Neural progenitor cell (in vitro differentiated cells): Measurements from ENCODE around the gene C1QTNF6. TPM values are rescaled to one million over a fixed set of nuclear protein-coding genes. Genes with fewer than 3 reads are reported as not detected.

Experiments used
- DNase-seq: peaks from one replicate; pipeline ENCODE4 v3.0.0-alpha.2; 2016; ENCODE audit warnings: low spot score
- H2AFZ ChIP-seq: fragments of 200-600 bp; sonication (generic); replicated peaks from 2 replicates; pipeline ENCODE4 v1.6.1; 2016; ENCODE audit warnings: antibody characterized with exemption
- H3F3A ChIP-seq: fragments of 200-600 bp; sonication (generic); 2 replicates; pipeline ENCODE4 v1.6.1; 2016; ENCODE audit warnings: antibody characterized with exemption, low read depth
- H3K27ac ChIP-seq: fragments of 200-600 bp; sonication (generic); 2 replicates; pipeline ENCODE4 v1.5.1; 2016; ENCODE audit warnings: mild to moderate bottlenecking
- H3K27me3 ChIP-seq: fragments of 200-600 bp; sonication (generic); 2 replicates; pipeline ENCODE4 v1.6.1; 2016; ENCODE audit warnings: mild to moderate bottlenecking, moderate library complexity
- H3K36me3 ChIP-seq: fragments of 200-600 bp; sonication (generic); 2 replicates; pipeline ENCODE4 v1.5.1; 2016
- H3K4me1 ChIP-seq: fragments of 200-600 bp; sonication (generic); 2 replicates; pipeline ENCODE4 v1.6.1; 2016; ENCODE audit warnings: mixed run types
- H3K4me2 ChIP-seq: fragments of 200-600 bp; sonication (generic); 2 replicates; pipeline ENCODE4 v1.6.1; 2016
- H3K4me3 ChIP-seq: fragments of 200-600 bp; sonication (generic); 2 replicates; pipeline ENCODE4 v1.5.1; 2016
- H3K79me2 ChIP-seq: fragments of 200-600 bp; sonication (generic); 2 replicates; pipeline ENCODE4 v1.6.1; 2016; ENCODE audit warnings: low read depth
- H3K9ac ChIP-seq: fragments of 200-600 bp; sonication (generic); 2 replicates; pipeline ENCODE4 v1.6.1; 2016
- H3K9me3 ChIP-seq: fragments of 200-600 bp; sonication (generic); 2 replicates; pipeline ENCODE4 v1.5.1; 2016; ENCODE audit warnings: low read depth
- H4K20me1 ChIP-seq: fragments of 200-600 bp; sonication (generic); 2 replicates; pipeline ENCODE4 v1.6.1; 2016; ENCODE audit warnings: low read depth
- H3K27ac Mint-ChIP-seq: 3 replicates; pipeline ENCODE4 v1.8.0; 2021; ENCODE audit warnings: mixed read lengths
- H3K27me3 Mint-ChIP-seq: 2 replicates; pipeline ENCODE4 v1.8.0; 2022; ENCODE audit warnings: low read depth, mild to moderate bottlenecking, inconsistent platforms, moderate library complexity, mixed read lengths; ENCODE audit not compliant: insufficient read depth
- H3K36me3 Mint-ChIP-seq: 3 replicates; pipeline ENCODE4 v1.8.0; 2021; ENCODE audit warnings: mixed read lengths
- H3K4me1 Mint-ChIP-seq: 3 replicates; pipeline ENCODE4 v1.8.0; 2021; ENCODE audit warnings: mixed read lengths
- H3K4me3 Mint-ChIP-seq: 3 replicates; pipeline ENCODE4 v1.8.0; 2021; ENCODE audit warnings: mild to moderate bottlenecking, moderate library complexity, mixed read lengths
- H3K9me3 Mint-ChIP-seq: 3 replicates; pipeline ENCODE4 v1.8.0; 2020; ENCODE audit warnings: mixed read lengths
- CTCF ChIP-seq: fragments of 200-600 bp; sonication (generic); IDR thresholded peaks from 2 replicates; pipeline ENCODE4 v1.5.1; 2017; ENCODE audit warnings: antibody characterized with exemption, mild to moderate bottlenecking
- EZH2 ChIP-seq: fragments of 200-600 bp; sonication (generic); IDR thresholded peaks from 2 replicates; pipeline ENCODE4 v1.6.1; 2017; ENCODE audit warnings: antibody characterized with exemption, mild to moderate bottlenecking, moderate library complexity
- EZH2phosphoT487 ChIP-seq: fragments of 200-600 bp; sonication (generic); IDR thresholded peaks from 2 replicates; pipeline ENCODE4 v1.6.1; 2017; ENCODE audit warnings: antibody characterized with exemption
- total RNA-seq: library from RNA; depleted of rRNA; stranded (reverse); fragments of >200 nt; gene quantifications from 2 replicates; pipeline ENCODE4 v1.2.3, GENCODE V29; 2015; ENCODE audit warnings: low replicate concordance

C1QTNF6 gene
- total RNA-seq, 1 donor from 2014 or later = 7.2 TPM

- Mint-ChIP-seq H3K4me3 (no peak overlapping the region), H3K36me3 (no peaks in the 10 kb centered on the region), H3K9me3 (no peaks in the 10 kb centered on the region), H3K27me3 (peaks cover 16% of the 10 kb centered on the region), H3K4me1 (peaks cover 5% of the 10 kb centered on the region), H3K27ac (no peak overlapping the region)
- Histone ChIP-seq H3K4me2 (no peak overlapping the region), H3K36me3 (no peaks in the 10 kb centered on the region), H3K4me1 (no peaks in the 10 kb centered on the region), H3K79me2 (no peaks in the 10 kb centered on the region), H3K9ac (no peak overlapping the region), H3K27me3 (no peaks in the 10 kb centered on the region), H3K9me3 (no peaks in the 10 kb centered on the region), H2AFZ (no peak overlapping the region), H3F3A (no peaks in the 10 kb centered on the region), H3K4me3 (no peak overlapping the region), H3K27ac (no peak overlapping the region), H4K20me1 (no peaks in the 10 kb centered on the region)
- TF ChIP-seq EZH2 (no peak), EZH2phosphoT487 (no peak), CTCF (no peak)
- DNase-seq = no peak
These were observed 43.5 kb upstream of the C1QTNF6 start for GRCh38 chr22:37231406-37232139.

- Histone ChIP-seq H3F3A (no peaks in the 10 kb centered on the region), H3K27me3 (no peaks in the 10 kb centered on the region), H3K27ac (no peak overlapping the region), H4K20me1 (no peaks in the 10 kb centered on the region), H3K4me2 (no peak overlapping the region), H3K9ac (no peak overlapping the region), H2AFZ (no peak overlapping the region), H3K4me3 (no peak overlapping the region), H3K79me2 (no peaks in the 10 kb centered on the region), H3K9me3 (no peaks in the 10 kb centered on the region), H3K36me3 (no peaks in the 10 kb centered on the region), H3K4me1 (no peaks in the 10 kb centered on the region)
- Mint-ChIP-seq H3K4me3 (no peak overlapping the region), H3K27ac (no peak overlapping the region), H3K9me3 (no peaks in the 10 kb centered on the region), H3K36me3 (no peaks in the 10 kb centered on the region), H3K4me1 (peaks cover 4% of the 10 kb centered on the region), H3K27me3 (peaks cover 16% of the 10 kb centered on the region)
- TF ChIP-seq EZH2phosphoT487 (no peak), CTCF (no peak), EZH2 (no peak)
- DNase-seq = no peak
These were observed 42.8 kb upstream of the C1QTNF6 start for GRCh38 chr22:37230673-37231405.

DNA sequence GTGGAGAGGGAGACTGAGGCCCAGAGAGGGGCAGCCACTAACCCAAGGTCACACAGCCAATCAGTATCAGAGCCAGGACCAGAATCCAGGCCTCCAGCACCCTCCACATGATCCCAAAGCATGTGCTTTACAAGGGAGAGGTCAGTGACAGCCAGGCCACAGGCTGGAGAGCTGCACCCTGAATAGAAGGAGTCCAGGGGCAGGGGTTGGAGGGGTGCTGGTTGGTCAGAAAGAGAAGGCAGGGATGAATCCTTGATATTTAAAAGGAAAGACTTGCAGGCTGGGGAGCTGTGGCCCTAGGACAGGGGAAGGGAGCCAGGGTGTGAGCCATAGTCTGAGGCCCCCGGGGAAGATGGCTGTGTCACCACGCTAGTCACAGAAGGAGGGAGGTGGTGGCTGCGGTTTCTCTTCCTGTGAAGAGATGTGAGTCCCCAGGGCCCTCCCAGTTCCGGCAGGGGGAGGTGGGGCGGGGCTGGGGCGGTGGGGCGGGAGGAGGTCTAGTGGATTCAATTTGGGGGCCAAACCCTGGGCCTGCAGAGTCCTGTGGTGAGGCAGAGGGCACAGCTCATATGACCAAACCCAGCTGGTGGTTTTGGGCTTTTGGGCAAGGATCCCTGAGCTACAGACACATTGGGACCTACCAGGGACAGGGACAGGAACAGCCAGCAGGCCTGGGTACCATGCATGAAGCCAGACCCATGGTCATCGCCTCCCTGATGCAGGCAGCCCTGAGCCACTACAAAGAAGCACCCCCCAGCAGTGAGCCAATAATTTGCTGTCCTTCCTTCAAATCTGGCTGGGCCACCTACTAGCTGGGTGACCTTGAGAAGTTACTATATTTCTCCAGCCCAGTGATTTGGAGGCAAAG, 42.0 kb upstream of the C1QTNF6 start:
- Histone ChIP-seq H3K36me3 (no peaks in the 10 kb centered on the region), H3K79me2 (no peaks in the 10 kb centered on the region), H3K4me2 (no peak overlapping the region), H2AFZ (no peak overlapping the region), H3K27ac (no peak overlapping the region), H3K4me3 (no peak overlapping the region), H3K9ac (no peak overlapping the region), H3K9me3 (no peaks in the 10 kb centered on the region), H3K4me1 (no peaks in the 10 kb centered on the region), H4K20me1 (no peaks in the 10 kb centered on the region), H3F3A (no peaks in the 10 kb centered on the region), H3K27me3 (no peaks in the 10 kb centered on the region)
- DNase-seq = no peak
- peaks cover 4% of the 10 kb centered on the region for H3K4me1 Mint-ChIP-seq
- TF ChIP-seq CTCF = no peak
- peak overlapping the region; percentile 36 for H3K4me3 Mint-ChIP-seq
- H3K9me3 Mint-ChIP-seq = no peaks in the 10 kb centered on the region
- peak overlapping the region; percentile 53 for H3K27ac Mint-ChIP-seq
- H3K27me3 Mint-ChIP-seq = peaks cover 15% of the 10 kb centered on the region
- H3K36me3 Mint-ChIP-seq = no peaks in the 10 kb centered on the region
